ENCODE measurements around the gene PGGHG.
"Not testable (repeated sequence)": the region's sequence is repeated elsewhere in the genome, so short reads cannot be mapped to it uniquely, and the experiment has no call there.

PGGHG gene

GRCh38 chr11:285021-285893 is 3.7 kb upstream of the PGGHG start:
- DNase-seq (ENCODE audit: low spot score), result no peak

GRCh38 chr11:285894-286220 is 3.1 kb upstream of the PGGHG start:
- DNase-seq (ENCODE audit: low spot score), result no peak

- DNase-seq (ENCODE audit: low spot score), result not testable (repeated sequence)
Observed at GRCh38 chr11:286977-287820, 1.7 kb upstream of the PGGHG start.

GRCh38 chr11:287821-288477 is 977 bp upstream of the PGGHG start:
- no peak for DNase-seq (ENCODE audit: low spot score)

- no peak for DNase-seq (ENCODE audit: low spot score)
Observed at GRCh38 chr11:289398-289711, 429 bp downstream of the PGGHG start.

GRCh38 chr11:289712-290620 is 1.0 kb downstream of the PGGHG start:
- no peak for DNase-seq (ENCODE audit: low spot score)

- DNase-seq (ENCODE audit: low spot score), result no peak
Observed at GRCh38 chr11:290621-291231, 1.8 kb downstream of the PGGHG start.

GRCh38 chr11:291281-292210 is 2.6 kb downstream of the PGGHG start:
- no peak for DNase-seq (ENCODE audit: low spot score)

- DNase-seq (ENCODE audit: low spot score), result no peak
Observed at GRCh38 chr11:292211-293121, 3.5 kb downstream of the PGGHG start.

GRCh38 chr11:293271-293851 is 4.4 kb downstream of the PGGHG start:
- DNase-seq (ENCODE audit: low spot score), result no peak

- no peak for DNase-seq (ENCODE audit: low spot score)
Observed at GRCh38 chr11:293852-294661, 5.1 kb downstream of the PGGHG start.

GRCh38 chr11:294780-295179 is 5.9 kb downstream of the PGGHG start:
- no peak for DNase-seq (ENCODE audit: low spot score)

GRCh38 chr11:295351-296170 is 6.6 kb downstream of the PGGHG start:
- no peak for DNase-seq (ENCODE audit: low spot score)

GRCh38 chr11:296171-297050 is 7.5 kb downstream of the PGGHG start:
- no peak for DNase-seq (ENCODE audit: low spot score)

- DNase-seq (ENCODE audit: low spot score), result no peak
Observed at GRCh38 chr11:297051-297585, 8.2 kb downstream of the PGGHG start.

Measured in GM03348 (cell line).